Keratinocyte (primary cell): ENCODE results near the gene PTPN14. TPM values are rescaled to one million over a fixed set of nuclear protein-coding genes. Genes with fewer than 3 reads are reported as not detected.

ENCODE experiments used
- DNase-seq: peaks from one replicate; pipeline ENCODE4 v3.0.0-alpha.2; 2011; ENCODE audit warnings: low read depth, missing footprints, low spot score
- FAIRE-seq: peaks from 2 replicates; lab custom pipeline; 2011; peaks lifted over from hg19 to GRCh38; lab: Jason Lieb, UNC
- H2AFZ ChIP-seq: 2 replicates; pipeline ENCODE4 v1.6.0; 2012; ENCODE audit warnings: low read length, control low read depth, inconsistent platforms; ENCODE audit not compliant: control insufficient read depth
- H3K27ac ChIP-seq: 2 replicates; pipeline ENCODE4 v1.5.1; 2011; ENCODE audit warnings: low read length; ENCODE audit not compliant: control insufficient read depth, insufficient read depth
- H3K27me3 ChIP-seq: 3 replicates; pipeline ENCODE4 v1.6.0; 2011; ENCODE audit warnings: low read length; ENCODE audit not compliant: control insufficient read depth, insufficient read depth; ENCODE audit errors: extremely low read depth
- H3K36me3 ChIP-seq, 2 experiments: 2 replicates in 1 of 2; 3 replicates in 1 of 2; pipeline ENCODE4 v1.5.1; 2011; ENCODE audit warnings: low read length in 2 of 2, mild to moderate bottlenecking in 1 of 2; ENCODE audit not compliant: control insufficient read depth in 2 of 2, insufficient read depth in 2 of 2; ENCODE audit errors: extremely low read depth in 1 of 2
- H3K4me1 ChIP-seq: 3 replicates; pipeline ENCODE4 v1.5.1; 2011; ENCODE audit warnings: low read length; ENCODE audit not compliant: control insufficient read depth, insufficient read depth; ENCODE audit errors: extremely low read depth
- H3K4me2 ChIP-seq: 3 replicates; pipeline ENCODE4 v1.6.0; 2011; ENCODE audit warnings: low read depth, low read length; ENCODE audit not compliant: control insufficient read depth, insufficient read depth; ENCODE audit errors: extremely low read depth
- H3K4me3 ChIP-seq, 3 experiments: fragments of 200-600 bp in 1 of 3; sonication (generic) in 1 of 3; 2 replicates in 2 of 3; 3 replicates in 1 of 3; pipeline ENCODE4 v1.5.1; 2011 to 2016; ENCODE audit warnings: low read length in 3 of 3, mild to moderate bottlenecking in 3 of 3, control low read depth in 2 of 3, inconsistent platforms in 1 of 3, low read depth in 1 of 3, mixed read lengths in 1 of 3, mixed run types in 1 of 3, moderate library complexity in 1 of 3; ENCODE audit not compliant: control insufficient read depth in 2 of 3, insufficient read depth in 2 of 3; ENCODE audit errors: extremely low read depth in 1 of 3
- H3K79me2 ChIP-seq: 2 replicates; pipeline ENCODE4 v1.6.0; 2012; ENCODE audit warnings: low read length; ENCODE audit not compliant: control insufficient read depth, insufficient read depth
- H3K9ac ChIP-seq: 3 replicates; pipeline ENCODE4 v1.6.0; 2011; ENCODE audit warnings: low read length; ENCODE audit not compliant: control insufficient read depth, insufficient read depth; ENCODE audit errors: extremely low read depth
- H3K9me1 ChIP-seq: 3 replicates; pipeline ENCODE4 v1.6.0; 2011; ENCODE audit warnings: low read length; ENCODE audit not compliant: control insufficient read depth, insufficient read depth; ENCODE audit errors: extremely low read depth
- H3K9me3 ChIP-seq: 2 replicates; pipeline ENCODE4 v1.5.1; 2012; ENCODE audit warnings: low read depth, low read length; ENCODE audit not compliant: control insufficient read depth
- H4K20me1 ChIP-seq: 3 replicates; pipeline ENCODE4 v1.6.0; 2011; ENCODE audit warnings: low read length; ENCODE audit not compliant: control insufficient read depth, insufficient read depth; ENCODE audit errors: extremely low read depth
- EZH2 ChIP-seq: IDR thresholded peaks from one replicate; pipeline ENCODE4 v1.6.1; 2012; ENCODE audit warnings: inconsistent platforms, mild to moderate bottlenecking, low read length, moderate library complexity
- dilution Hi-C: fragments of 300-500 bp; cut with MboI; formaldehyde crosslinking; loops from one replicate; pipeline ENCODE4 v1.7.0; 2020; ENCODE audit warnings: low sequenced_read_pairs; ENCODE audit not compliant: extremely low pct_ligation_motif_present
- polyA plus RNA-seq, 5 experiments: library from polyadenylated mRNA; depleted of rRNA in 3 of 5; stranded (reverse) in 3 of 5; stranded (forward) in 1 of 5; unstranded in 1 of 5; fragments of >200 nt; gene quantifications; 1 replicate in 1 of 5; 2 replicates in 3 of 5; 3 replicates in 1 of 5; pipeline versions ENCODE4 v1.2.1 to v1.2.3, GENCODE V29; 2011 to 2012; ENCODE audit warnings: missing spikeins in 2 of 5, low read depth in 1 of 5, low replicate concordance in 1 of 5
- TF ChIP-seq, protein P1 (sequence below), 3 experiments: IDR thresholded peaks in 1 of 3; conservative IDR thresholded peaks in 1 of 3; optimal IDR thresholded peaks in 1 of 3; 2 replicates in 2 of 3; 3 replicates in 1 of 3; pipeline versions ENCODE3 to v1.5.1; 2011; ENCODE audit warnings: low read length in 3 of 3, mild to moderate bottlenecking in 3 of 3, moderate library complexity in 2 of 3, control low read depth in 1 of 3, inconsistent platforms in 1 of 3; ENCODE audit not compliant: insufficient read depth in 2 of 3; ENCODE audit errors: extremely low read depth in 1 of 3

PTPN14 gene
- polyA plus RNA-seq, 1 donor (not counting 4 experiments of a cell fraction or from before 2014, with no cell fraction given), result 29.9 TPM

- Histone ChIP-seq H2AFZ (no peak overlapping the region), H3K27ac (no peak overlapping the region), H4K20me1 (no peaks in the 10 kb centered on the region), H3K9me3 (no peaks in the 10 kb centered on the region), H3K9me1 (no peaks in the 10 kb centered on the region), H3K4me1 (peaks cover 3% of the 10 kb centered on the region), H3K27me3 (no peaks in the 10 kb centered on the region), H3K4me2 (no peak overlapping the region), H3K4me3 (no peak overlapping the region), H3K9ac (no peak overlapping the region), H3K36me3 (peaks cover 3 to 9% of the 10 kb centered on the region in 2 experiments), H3K79me2 (no peaks in the 10 kb centered on the region)
- FAIRE-seq (peak; percentile 26), DNase-seq (no peak)
- TF ChIP-seq EZH2, result no peak
- TF ChIP-seq, protein P1, sequence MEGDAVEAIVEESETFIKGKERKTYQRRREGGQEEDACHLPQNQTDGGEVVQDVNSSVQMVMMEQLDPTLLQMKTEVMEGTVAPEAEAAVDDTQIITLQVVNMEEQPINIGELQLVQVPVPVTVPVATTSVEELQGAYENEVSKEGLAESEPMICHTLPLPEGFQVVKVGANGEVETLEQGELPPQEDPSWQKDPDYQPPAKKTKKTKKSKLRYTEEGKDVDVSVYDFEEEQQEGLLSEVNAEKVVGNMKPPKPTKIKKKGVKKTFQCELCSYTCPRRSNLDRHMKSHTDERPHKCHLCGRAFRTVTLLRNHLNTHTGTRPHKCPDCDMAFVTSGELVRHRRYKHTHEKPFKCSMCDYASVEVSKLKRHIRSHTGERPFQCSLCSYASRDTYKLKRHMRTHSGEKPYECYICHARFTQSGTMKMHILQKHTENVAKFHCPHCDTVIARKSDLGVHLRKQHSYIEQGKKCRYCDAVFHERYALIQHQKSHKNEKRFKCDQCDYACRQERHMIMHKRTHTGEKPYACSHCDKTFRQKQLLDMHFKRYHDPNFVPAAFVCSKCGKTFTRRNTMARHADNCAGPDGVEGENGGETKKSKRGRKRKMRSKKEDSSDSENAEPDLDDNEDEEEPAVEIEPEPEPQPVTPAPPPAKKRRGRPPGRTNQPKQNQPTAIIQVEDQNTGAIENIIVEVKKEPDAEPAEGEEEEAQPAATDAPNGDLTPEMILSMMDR (optimal IDR thresholded peaks at IDR 0.05 in 1 of 3, IDR thresholded peaks at IDR 0.05 in 1 of 3, conservative IDR thresholded peaks at IDR 0.05 in 1 of 3; ENCODE audit: extremely low read depth in 1 of 3, insufficient read depth in 2 of 3, low read length in 3 of 3), result no peak
- dilution Hi-C loops, result no loop called here
Measured at GRCh38 chr1:214337511-214337910, 213.9 kb downstream of the PTPN14 start.

DNA sequence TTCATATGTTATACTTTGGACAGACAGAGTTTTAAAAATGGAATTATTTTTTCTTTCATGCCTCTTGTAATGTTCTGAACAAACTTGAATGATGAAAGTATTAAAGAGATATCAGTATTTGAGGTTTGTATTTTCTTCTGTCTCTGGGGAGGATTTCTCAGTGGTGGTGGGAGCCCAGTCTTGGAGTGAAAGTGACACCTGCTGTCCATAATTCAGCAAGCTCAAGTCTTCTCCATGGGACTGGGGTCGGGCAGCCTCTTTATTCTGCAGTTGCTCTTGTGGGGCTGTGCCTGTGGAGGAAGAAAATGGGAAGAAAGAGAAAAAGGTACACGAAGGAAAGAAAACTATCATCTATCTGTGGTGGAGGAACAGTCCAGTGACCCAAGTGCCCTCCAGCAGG lies 214.4 kb downstream of the PTPN14 start:
- Histone ChIP-seq H4K20me1 (no peaks in the 10 kb centered on the region), H3K4me3 (no peak overlapping the region), H3K36me3 (peaks cover 3 to 9% of the 10 kb centered on the region in 2 experiments), H3K27ac (no peak overlapping the region), H3K79me2 (no peaks in the 10 kb centered on the region), H3K9me1 (no peaks in the 10 kb centered on the region), H3K4me2 (no peak overlapping the region), H3K9me3 (no peaks in the 10 kb centered on the region), H3K4me1 (peaks cover 8% of the 10 kb centered on the region), H3K9ac (no peak overlapping the region), H2AFZ (no peak overlapping the region), H3K27me3 (no peaks in the 10 kb centered on the region)
- DNase-seq (no peak), FAIRE-seq (peak; percentile 20)
- dilution Hi-C loops, result no loop called here
- TF ChIP-seq EZH2, result no peak
- TF ChIP-seq, protein P1 (optimal IDR thresholded peaks at IDR 0.05 in 1 of 3, IDR thresholded peaks at IDR 0.05 in 1 of 3, conservative IDR thresholded peaks at IDR 0.05 in 1 of 3; ENCODE audit: extremely low read depth in 1 of 3, insufficient read depth in 2 of 3, low read length in 3 of 3), result no peak
